Bronchial epithelial cell (primary cell): ENCODE data around the gene CLDN17. TPM values are rescaled to one million over a fixed set of nuclear protein-coding genes. Genes with fewer than 3 reads are reported as not detected.

Experiments
- DNase-seq: peaks from one replicate; pipeline ENCODE4 v3.0.0-alpha.2; 2010; ENCODE audit warnings: low read depth
- FAIRE-seq: peaks from 2 replicates; lab custom pipeline; 2011; peaks lifted over from hg19 to GRCh38; lab: Jason Lieb, UNC
- H3K27me3 ChIP-seq: 2 replicates; pipeline ENCODE4 v1.5.1; 2011; ENCODE audit warnings: low read length; ENCODE audit not compliant: control insufficient read depth, insufficient read depth
- H3K36me3 ChIP-seq: 2 replicates; pipeline ENCODE4 v1.5.1; 2011; ENCODE audit warnings: low read length; ENCODE audit not compliant: control insufficient read depth, insufficient read depth
- H3K4me3 ChIP-seq: 2 replicates; pipeline ENCODE4 v1.5.1; 2011; ENCODE audit warnings: mild to moderate bottlenecking, low read depth, low read length, control low read depth
- CTCF ChIP-seq: IDR thresholded peaks from 2 replicates; pipeline ENCODE4 v1.5.1; 2011; ENCODE audit warnings: mild to moderate bottlenecking, moderate library complexity, low read length, control low read depth, inconsistent platforms; ENCODE audit not compliant: insufficient read depth, severe bottlenecking
- total RNA-seq: library from RNA; depleted of rRNA; stranded (reverse); fragments of >200 nt; gene quantifications from 2 replicates; pipeline ENCODE4 v1.2.1, GENCODE V29; 2014

CLDN17 gene
- total RNA-seq, 1 donor from 2014 or later, result not detected

- TF ChIP-seq CTCF, result no peak
- no peaks in the 10 kb centered on the region for H3K27me3 ChIP-seq
- no peak for FAIRE-seq
- H3K36me3 ChIP-seq, result no peaks in the 10 kb centered on the region
- no peak overlapping the region for H3K4me3 ChIP-seq
- no peak for DNase-seq
Measured at GRCh38 chr21:30116479-30116878, 50.1 kb downstream of the CLDN17 start.

Other genes with a start within 250 kb of the CLDN17 start
- gene GRIK1, start 226.8 kb downstream of the CLDN17 start, total RNA-seq, result not detected in 2 replicates
- gene CLDN8, start 49.3 kb upstream of the CLDN17 start, total RNA-seq, result 0.26 and 0.51 TPM in 2 replicates
- gene KRTAP24-1, start 116.1 kb upstream of the CLDN17 start, total RNA-seq, result not detected in 2 replicates
- gene KRTAP25-1, start 122.7 kb upstream of the CLDN17 start, total RNA-seq, result not detected in 2 replicates
- not detected in 2 replicates for gene KRTAP26-1, start 153.5 kb upstream of the CLDN17 start, total RNA-seq
- not detected in 2 replicates for gene KRTAP27-1, start 170.9 kb upstream of the CLDN17 start, total RNA-seq
- not detected in 2 replicates for gene KRTAP23-1, start 181.8 kb upstream of the CLDN17 start, total RNA-seq
- not detected in 2 replicates for gene KRTAP13-2, start 205.5 kb upstream of the CLDN17 start, total RNA-seq
- gene KRTAP13-1, start 229.2 kb upstream of the CLDN17 start, total RNA-seq, result not detected in 2 replicates